ENCODE data around the gene TIMP2. TPM values are rescaled to one million over a fixed set of nuclear protein-coding genes. Genes with fewer than 3 reads are reported as not detected.

Gene TIMP2
- total and polyA plus RNA-seq, 2 of the 8 experiments (the other 6 are each of a cell fraction or from before 2014, with no cell fraction given) = 18.2 to 43.3 TPM

DNA sequence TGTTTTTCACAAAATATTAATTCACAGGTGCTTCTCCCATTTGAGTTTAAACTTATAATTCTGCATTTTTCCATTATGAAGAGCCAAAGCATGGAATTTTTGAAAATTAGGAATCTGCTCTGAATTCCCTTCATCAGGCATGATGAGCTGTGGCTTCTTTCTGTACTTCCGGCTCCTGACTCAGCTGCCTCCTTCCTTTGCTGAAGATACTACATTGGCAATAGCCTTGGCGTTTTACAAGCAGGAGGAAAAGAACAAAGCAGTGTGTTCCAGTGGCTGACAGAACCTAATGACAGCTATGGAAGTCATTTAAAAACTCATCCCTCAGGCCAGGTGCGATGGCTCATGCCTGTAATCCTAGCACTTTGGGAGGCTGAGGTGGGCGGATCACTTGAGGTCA lies 66.1 kb downstream of the TIMP2 start:
- CTCF ChIA-PET (ENCODE audit: partially characterized antibody) = interaction anchor here (1.0 to 1.1 kb wide), 2 partner anchors 16 to 113 kb away, joined by 4 to 5 read pairs; no protein-coding TSS in a partner anchor
- H3K9me3 ChIP-seq (ENCODE audit: insufficient read depth in 2 of 2, low read depth in 1 of 2, low read length in 1 of 2) = no peaks in the 10 kb centered on the region
- H4K5ac ChIP-seq (ENCODE audit: insufficient read length, low read depth, low read length) = no peak overlapping the region
- H2AK5ac ChIP-seq (ENCODE audit: low read depth, low read length) = no peak overlapping the region
- H3K4ac ChIP-seq (replicated peaks; ENCODE audit: insufficient read length, low read depth, low read length) = no peak overlapping the region
- H3K23ac ChIP-seq (ENCODE audit: insufficient read length) = no peak overlapping the region
- H3K79me1 ChIP-seq (ENCODE audit: low read depth, low read length) = no peaks in the 10 kb centered on the region
- FAIRE-seq (no peak), DNase-seq (ENCODE audit: low read depth in 1 of 2, low spot score in 2 of 2) (no peak)
- WGBS, 2 experiments (ENCODE audit: extremely low coverage in 1 of 2, insufficient coverage in 1 of 2, insufficient read length in 1 of 2, insufficient replicate concordance in 2 of 2, low coverage in 1 of 2, low lambda C conversion rate in 2 of 2, missing lambda C conversion rate in 1 of 2) = 88% methylated on average over 4 of the region's 4 CpGs; no CpG with 5 or more reads in 1 of the 2 experiments
- no peaks in the 10 kb centered on the region for H3K4me1 ChIP-seq (replicated peaks in 1 of 4; ENCODE audit: control insufficient read depth in 3 of 4, insufficient read depth in 4 of 4, low read length in 3 of 4)
- no peak overlapping the region for H4K91ac ChIP-seq (replicated peaks; ENCODE audit: insufficient read length, low read length)
- no peak overlapping the region for H2BK120ac ChIP-seq (replicated peaks; ENCODE audit: low read depth, low read length)
- H3K79me2 ChIP-seq (ENCODE audit: control insufficient read depth in 1 of 2, insufficient read depth in 2 of 2, low read length in 2 of 2) = no peaks in the 10 kb centered on the region
- peaks cover 0 to 6% (median 2%) of the 10 kb centered on the region in 4 experiments; a peak in 6 of 8 replicates for H3K36me3 ChIP-seq (ENCODE audit: control insufficient read depth in 2 of 4, insufficient read depth in 4 of 4, low read length in 3 of 4)
- no peaks in the 10 kb centered on the region for H3K27me3 ChIP-seq (replicated peaks in 1 of 4; ENCODE audit: control insufficient read depth in 3 of 4, extremely low read depth in 1 of 4, insufficient read depth in 3 of 4, low read length in 3 of 4)
- no peak overlapping the region for H2BK20ac ChIP-seq (ENCODE audit: low read length)
- H3K23me2 ChIP-seq (ENCODE audit: low read depth, low read length) = no peaks in the 10 kb centered on the region
- no peak overlapping the region for H4K8ac ChIP-seq (ENCODE audit: extremely low read depth, insufficient read depth, low read length)
- no peak overlapping the region for H3K9ac ChIP-seq (replicated peaks in 1 of 4; ENCODE audit: extremely low read depth in 1 of 4, low read depth in 3 of 4, low read length in 3 of 4)
- H3K27ac ChIP-seq (ENCODE audit: low read depth, low read length) = no peak overlapping the region
- H3K4me3 ChIP-seq (ENCODE audit: extremely low read depth in 1 of 4, insufficient read depth in 2 of 4, low read depth in 3 of 4, low read length in 4 of 4) = no peak overlapping the region
- no peak overlapping the region for H3K18ac ChIP-seq (ENCODE audit: extremely low read depth, low read length)
- H3K14ac ChIP-seq (ENCODE audit: insufficient read length) = no peak overlapping the region
- no peak overlapping the region for H3K4me2 ChIP-seq (ENCODE audit: insufficient read depth in 1 of 2, low read depth in 2 of 2, low read length in 2 of 2)
- POLR2A ChIA-PET (ENCODE audit: partially characterized antibody) = no interaction called here
- H2AFZ ChIP-seq (ENCODE audit: low read length) = no peak overlapping the region
- H2BK12ac ChIP-seq (ENCODE audit: low read depth, low read length) = no peak overlapping the region
- H4K20me1 ChIP-seq (replicated peaks in 1 of 2; ENCODE audit: control insufficient read depth in 1 of 2, insufficient read depth in 2 of 2, low read length in 2 of 2) = peaks cover 0 to 4% of the 10 kb centered on the region in 2 experiments
- H3K56ac ChIP-seq (replicated peaks; ENCODE audit: insufficient read length, low read depth, low read length) = no peak overlapping the region
- no peak for TF ChIP-seq SIRT6 (IDR thresholded peaks at IDR 0.05; ENCODE audit: low read length)
- TF ChIP-seq JUND (IDR thresholded peaks at IDR 0.05; ENCODE audit: low read length) = no peak
- TF ChIP-seq SP1 (IDR thresholded peaks at IDR 0.05; ENCODE audit: low read depth, low read length) = no peak
- no peak for TF ChIP-seq ZNF274 (IDR thresholded peaks at IDR 0.05; ENCODE audit: borderline replicate concordance, extremely low read depth, low read length)
- no peak for TF ChIP-seq POU5F1 (IDR thresholded peaks at IDR 0.05; ENCODE audit: low read depth, low read length)
- TF ChIP-seq NRF1 (IDR thresholded peaks at IDR 0.05; ENCODE audit: low read depth, low read length) = no peak
- TF ChIP-seq KDM5A (IDR thresholded peaks at IDR 0.05; ENCODE audit: low read length) = no peak
- TF ChIP-seq POLR2AphosphoS5 (IDR thresholded peaks at IDR 0.05; ENCODE audit: low read depth, low read length) = no peak
- TF ChIP-seq PHF8 (conservative IDR thresholded peaks at IDR 0.05; ENCODE audit: low read depth, low read length) = no peak
- TF ChIP-seq CBX8 (IDR thresholded peaks at IDR 0.05; ENCODE audit: borderline replicate concordance, low read depth, low read length) = no peak
- TF ChIP-seq BCL11A (IDR thresholded peaks at IDR 0.05; ENCODE audit: low read depth in 2 of 2, low read length in 2 of 2) = no peak
- H2BK15ac ChIP-seq (ENCODE audit: low read length) = no peak overlapping the region
- H2BK5ac ChIP-seq (ENCODE audit: low read depth, low read length) = no peak overlapping the region

All from H1 (cell line).